Activated CD4-positive, alpha-beta T cell treated with anti-CD3 and anti-CD28 coated beads, Interleukin-2, amount 50 U/mL, for 4 hours (primary cell): Measurements from ENCODE around the gene SLC8B1.
"Not testable (repeated sequence)": the region's sequence is repeated elsewhere in the genome, so short reads cannot be mapped to it uniquely, and the experiment has no call there.

Experiments used
- DNase-seq, 2 experiments: peaks; one replicate each; pipeline ENCODE4 v3.0.0-alpha.2; 2020

SLC8B1 gene

DNA sequence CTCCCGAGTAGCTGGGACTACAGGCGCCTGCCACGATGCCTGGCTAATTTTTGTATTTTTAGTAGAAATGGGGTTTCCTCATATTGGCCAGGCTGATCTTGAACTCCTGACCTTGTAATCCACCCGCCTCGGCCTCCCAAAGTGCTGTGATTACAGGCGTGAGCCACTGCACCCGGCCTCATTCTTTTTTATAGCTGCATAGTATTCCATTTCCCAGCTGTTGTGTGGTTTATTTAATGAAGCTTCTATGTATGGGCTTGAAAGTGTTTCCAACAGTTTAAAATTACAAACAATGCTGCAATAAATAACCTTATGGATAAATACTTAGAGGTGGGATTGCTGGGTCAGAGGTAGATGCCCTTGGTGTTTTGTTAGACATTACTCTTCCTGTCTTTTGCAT, 19.3 kb upstream of the SLC8B1 start:
- DNase-seq, result not testable (repeated sequence)

DNA sequence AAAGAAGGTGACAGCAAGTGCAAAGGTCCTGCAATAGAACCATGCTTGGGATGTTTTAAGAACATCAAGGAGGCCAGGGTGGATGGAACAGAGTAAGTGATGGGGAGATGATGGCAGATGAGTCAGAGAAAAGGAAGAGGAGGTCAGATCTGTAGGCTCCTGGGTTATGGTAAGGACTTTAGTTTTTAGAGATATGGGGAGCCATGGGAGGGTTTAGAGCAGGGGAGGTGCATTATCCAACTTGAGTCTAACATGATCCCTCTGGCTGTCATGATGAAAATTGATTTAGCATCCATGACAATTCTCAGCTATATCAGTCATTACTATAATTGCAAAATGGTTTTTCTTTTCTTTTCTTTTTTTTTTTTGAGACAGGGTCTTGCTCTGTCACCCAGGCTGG, 16.2 kb upstream of the SLC8B1 start:
- DNase-seq, result no peak

DNA sequence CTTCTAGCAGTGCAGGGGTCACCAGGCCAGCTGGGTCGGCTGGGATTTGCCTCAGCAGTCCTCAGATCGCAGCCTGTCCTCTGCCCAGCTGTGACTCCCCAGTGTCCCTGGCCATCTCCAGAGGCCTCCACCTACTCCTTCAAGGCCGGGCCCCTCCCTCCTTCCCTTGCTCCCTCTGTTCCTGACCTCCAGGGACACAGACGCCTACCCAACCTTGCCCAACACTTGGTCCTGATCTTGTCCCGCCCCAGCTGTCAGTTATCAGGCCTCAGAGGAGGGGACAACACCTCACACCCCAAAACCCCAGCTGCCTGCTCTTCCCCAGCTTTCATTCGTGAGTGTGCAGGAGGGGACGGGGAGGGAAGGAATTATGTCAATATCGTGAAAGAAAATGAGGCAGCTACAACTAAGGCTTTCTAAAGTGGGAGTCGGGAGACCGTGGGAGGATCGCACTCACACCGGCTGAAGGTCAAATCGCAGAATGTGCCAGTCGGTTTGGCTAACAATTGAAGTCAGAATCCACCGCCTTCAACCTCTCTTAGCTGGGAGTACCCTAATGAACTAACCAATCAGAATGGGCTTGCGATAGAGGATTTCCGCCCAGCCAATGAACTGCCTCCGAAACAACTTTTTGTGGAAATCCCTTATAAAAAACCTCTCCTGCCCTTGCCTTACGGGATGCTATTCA, 14.1 kb upstream of the SLC8B1 start:
- DNase-seq, result no peak

DNA sequence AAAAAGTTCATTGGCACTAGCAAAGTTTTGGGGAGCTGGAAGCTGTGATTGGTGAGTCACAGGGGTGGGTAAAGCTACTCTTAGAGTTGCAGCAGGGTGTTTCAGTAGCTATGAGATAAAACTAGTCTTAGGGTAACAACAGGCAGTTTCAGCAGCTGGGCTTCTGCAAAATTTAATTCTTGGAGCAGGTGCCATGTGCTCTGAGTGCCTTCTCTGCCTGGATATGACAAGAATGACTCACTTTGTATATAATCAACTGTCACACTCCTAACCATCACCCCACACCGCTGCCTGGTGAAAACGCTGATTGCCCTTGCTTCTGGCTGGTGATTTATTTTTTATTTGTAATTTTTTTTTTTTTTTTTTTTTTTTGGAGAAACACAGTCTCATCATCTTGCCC, 13.0 kb upstream of the SLC8B1 start:
- no peak for DNase-seq

DNA sequence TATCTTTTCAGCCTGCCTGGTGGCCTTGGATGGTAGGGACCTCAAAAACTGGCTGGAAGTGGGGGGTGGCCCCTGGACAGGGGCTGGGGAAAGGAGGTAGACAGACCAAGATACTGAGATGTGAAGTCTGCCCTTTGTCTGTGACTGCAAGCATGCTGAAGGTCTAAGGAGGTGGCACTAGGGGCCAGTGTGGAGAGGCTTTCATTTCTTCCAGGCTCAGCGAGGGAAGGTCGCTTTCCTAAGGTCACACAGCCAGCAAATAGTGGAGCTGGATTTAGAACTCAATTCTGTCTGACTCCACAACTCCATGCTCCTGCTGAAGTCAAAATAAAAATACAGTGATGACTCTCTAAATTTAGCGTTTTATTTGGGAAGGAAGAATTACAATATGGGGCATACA, 12.2 kb upstream of the SLC8B1 start:
- no peak for DNase-seq

DNA sequence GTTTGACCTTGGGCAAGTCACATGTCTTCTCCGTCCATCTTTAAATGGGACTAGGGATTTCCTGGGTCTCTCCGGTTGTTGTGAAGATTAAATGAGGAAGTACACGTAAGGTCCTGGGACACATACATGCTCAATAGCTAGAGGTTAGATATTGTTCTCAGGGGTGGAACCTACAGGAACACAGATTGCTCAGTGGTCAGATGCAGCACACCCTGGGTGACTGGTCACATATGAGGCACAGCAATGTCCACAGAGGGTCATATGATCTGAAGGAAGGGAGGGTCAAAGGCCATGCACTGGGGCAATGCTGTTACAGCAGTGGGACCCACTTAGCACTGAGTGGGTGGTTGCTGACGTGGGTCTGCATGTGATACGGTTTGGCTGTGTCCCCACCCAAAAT, 11.4 kb upstream of the SLC8B1 start:
- no peak for DNase-seq

DNA sequence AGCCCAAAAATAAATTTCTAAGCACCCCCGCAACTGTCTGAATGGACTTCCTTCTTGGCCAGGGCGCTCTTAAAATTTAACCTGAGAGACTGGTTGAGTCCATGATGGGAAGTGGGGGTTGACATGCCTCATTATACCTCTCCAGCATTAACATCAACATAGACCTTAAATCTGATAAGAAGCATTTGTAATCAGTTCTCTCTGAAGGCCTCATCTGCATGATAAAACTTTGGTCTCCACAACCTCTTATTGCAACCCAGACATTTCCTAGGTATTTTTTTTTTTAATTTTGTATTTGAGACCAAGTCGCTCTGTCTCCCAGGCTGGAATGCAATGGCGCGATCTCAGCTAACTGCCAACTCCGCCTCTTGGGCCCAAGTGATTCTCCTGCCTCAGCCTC, 10.4 kb upstream of the SLC8B1 start:
- DNase-seq, result no peak

DNA sequence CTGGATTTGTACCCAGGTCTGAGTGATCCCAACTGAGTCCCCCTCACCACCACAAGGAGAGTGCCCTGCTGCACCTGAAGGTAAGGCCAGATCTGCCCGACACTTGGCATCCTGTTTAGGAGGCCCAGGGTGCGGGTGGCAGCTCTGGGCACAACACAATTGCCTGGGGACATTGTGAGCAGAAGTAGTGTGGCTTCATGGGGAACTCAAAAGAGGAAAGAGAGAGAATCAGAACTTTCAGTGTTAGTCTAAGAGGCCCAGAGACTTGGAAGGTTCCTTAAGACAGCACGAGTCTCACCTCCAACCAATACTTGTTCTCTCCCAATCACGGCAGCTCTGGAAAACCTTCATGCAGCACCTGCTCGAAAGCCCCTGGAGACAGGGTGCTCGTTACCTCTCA, 6.6 kb upstream of the SLC8B1 start:
- DNase-seq, result no peak

DNA sequence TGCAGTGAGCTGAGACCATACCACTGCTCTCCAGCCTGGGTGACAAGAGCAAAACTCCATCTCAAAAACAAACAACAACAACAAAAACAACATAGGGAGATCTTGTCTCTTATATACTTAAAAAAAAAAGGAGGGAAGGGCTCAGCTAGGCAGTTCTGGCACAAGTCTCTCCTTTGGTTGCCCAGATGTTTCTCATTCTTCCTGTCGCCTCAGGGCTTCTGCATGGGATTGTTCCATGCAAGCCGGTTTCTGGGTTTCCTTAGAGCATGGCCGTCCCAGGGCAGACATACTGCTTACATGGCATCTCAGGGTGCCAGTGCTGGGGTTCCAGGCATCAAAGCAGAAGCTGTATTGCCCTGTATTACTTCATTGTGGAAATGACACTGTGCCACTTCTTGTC, 5.2 kb upstream of the SLC8B1 start:
- DNase-seq, result no peak

DNA sequence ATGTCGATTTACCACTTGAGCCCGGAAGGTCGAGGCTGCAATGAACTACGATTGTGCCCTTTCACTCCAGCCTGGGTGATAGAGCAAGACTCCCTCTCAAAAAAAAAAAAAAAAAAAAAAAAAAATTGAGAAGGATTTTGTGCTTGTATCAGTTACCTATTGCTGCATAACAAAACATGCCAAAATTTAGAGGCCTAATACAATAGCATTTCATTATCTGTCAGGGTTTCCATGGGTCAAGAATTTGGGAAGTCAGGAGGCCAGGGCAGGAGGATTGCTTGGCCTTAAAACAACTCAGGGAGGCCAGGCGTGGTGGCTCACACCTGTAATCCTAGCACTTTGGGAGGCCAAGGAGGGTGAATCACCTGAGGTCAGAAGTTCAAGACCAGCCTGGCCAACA, 4.6 kb upstream of the SLC8B1 start:
- DNase-seq, result no peak

DNA sequence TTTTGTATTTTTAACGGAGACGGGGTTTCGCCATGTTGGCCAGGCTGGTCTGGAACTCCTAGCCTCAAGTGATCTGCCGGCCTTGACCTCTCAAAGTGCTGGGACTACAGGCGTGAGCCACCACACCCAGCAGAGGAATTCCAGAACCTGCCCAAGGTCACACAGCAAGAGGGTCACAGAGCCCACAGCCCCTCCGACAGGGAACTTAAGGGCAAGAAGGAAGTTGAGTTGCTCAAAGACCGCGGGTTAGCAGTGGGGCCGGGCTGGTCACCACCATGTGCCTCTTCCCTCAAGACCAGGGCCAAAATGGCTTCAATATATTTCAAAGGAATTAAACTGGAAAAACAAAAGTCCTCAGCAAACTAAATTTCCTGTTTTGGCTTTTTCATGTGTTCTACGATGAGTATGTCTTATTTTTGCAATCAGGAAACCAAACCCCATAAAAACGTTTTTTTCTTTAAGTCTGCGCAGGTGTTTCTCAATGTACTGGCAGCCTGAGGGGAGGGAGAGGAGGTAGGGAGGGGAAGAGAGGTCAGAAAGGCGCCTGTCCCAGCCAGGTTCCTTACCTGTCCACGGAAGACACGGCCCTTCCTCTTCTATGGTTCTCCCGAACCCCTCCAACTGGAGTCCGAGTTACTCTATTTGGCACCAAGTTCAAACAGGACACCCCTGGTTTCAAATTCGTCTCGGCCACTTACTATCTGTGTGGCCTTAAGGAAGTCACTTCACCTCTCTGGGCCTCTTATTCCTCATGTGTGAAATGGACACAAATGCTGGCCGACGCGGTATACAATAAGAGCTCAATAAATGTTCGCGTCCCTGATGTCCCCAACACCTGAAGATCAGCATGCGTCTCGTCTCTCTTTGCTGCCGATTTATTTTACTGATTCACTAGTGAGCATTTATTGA, 778 bp downstream of the SLC8B1 start:
- no peak for DNase-seq

DNA sequence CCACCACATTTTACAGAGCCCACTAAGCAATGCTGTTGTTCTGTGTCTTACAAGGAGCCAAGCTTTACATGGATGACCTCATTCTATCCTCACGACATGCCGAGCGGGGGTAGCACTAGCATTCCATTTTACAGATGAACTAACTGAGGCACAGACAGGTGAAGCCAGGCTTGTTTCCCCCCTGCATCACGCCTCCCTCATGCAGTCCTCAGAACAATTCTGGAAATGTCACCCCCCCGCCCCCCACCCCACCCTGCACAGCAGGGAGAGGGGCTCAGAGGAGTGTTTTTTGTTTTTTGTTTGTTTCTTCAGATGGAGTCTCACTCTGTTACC, 1.5 kb downstream of the SLC8B1 start:
- DNase-seq, result no peak

DNA sequence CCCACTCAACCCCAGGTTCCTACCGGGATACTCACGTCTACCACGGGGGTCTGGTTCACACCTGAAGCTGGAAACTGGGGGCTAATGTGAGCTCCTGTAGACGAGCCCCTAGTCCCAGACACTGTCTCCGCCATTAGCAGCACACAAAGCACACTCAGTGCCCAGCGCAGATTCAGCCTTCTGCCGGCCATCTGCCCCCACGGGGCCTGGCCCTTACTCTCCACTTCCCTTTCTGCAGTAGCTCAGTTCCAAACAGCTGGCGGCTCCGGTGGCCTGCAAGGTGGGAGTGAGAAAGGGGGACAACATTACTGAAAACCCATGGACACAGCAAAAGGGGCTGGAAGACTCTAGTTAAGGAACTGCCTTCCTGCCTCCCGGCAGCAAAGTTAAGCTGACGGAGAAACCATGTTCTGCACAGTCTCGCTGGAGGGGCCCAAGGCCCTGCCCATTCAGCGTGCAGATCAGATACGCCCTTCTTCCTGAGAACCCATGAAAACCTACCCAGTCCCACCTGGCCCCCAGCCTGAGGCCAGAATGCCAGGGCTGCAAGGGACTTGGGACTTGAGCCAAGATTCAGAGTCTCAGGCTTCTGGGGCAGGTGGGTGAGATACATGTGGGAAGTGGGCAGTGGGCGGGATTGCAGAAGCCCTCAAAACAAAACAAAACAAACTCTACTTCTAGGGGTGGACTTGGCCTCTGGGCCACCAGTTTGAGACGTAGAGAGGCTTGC, 2.1 kb downstream of the SLC8B1 start:
- DNase-seq, result no peak

DNA sequence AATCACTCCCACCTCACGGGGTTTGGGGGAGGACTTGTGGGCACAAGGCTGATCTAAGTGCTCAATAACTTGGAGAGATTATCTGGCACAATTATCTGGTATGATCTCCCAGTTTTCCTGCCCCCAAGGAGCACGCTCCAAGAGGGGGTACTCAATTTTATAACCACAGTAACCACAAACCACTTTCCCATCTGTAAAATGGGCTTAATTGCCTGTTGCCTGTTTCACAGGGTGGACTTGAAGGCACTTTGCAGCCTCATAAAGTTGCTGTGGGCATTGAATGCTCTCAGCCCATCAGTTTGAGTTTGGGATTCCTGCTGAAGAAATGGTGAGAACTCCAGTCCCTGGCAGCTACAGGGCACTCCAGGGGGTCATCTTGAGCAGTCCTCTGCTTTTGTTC, 4.4 kb downstream of the SLC8B1 start:
- no peak for DNase-seq

DNA sequence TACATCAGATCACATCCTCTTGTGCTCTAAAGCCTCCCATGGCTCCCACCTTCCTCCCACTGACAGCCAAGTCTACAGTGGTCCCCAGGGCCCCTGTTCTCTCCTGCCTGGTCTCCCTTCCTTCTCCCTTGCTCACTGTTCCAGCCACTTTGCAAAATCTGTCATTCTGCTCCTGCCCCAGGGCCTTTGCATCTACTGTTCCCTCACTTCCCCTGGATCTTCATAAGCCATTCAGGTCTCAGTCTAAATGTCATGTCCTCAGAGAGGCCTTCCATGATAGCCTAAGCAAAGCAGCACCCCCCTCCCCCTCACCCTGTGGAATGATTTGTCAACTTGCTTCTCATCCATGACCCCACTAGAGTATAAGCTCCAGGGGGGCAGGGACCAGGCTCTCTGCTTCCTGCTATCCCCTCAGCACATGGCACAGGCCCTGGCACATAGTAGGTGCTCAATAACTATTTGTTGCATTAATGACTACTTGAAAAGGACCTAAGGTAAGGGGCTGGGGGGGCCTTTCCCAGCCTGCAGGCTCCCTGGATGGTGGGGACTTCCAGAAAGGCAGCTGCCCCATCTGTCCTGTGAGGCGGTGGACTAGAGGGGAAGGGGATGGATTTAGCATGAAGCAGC, 5.0 kb downstream of the SLC8B1 start:
- DNase-seq, result no peak

DNA sequence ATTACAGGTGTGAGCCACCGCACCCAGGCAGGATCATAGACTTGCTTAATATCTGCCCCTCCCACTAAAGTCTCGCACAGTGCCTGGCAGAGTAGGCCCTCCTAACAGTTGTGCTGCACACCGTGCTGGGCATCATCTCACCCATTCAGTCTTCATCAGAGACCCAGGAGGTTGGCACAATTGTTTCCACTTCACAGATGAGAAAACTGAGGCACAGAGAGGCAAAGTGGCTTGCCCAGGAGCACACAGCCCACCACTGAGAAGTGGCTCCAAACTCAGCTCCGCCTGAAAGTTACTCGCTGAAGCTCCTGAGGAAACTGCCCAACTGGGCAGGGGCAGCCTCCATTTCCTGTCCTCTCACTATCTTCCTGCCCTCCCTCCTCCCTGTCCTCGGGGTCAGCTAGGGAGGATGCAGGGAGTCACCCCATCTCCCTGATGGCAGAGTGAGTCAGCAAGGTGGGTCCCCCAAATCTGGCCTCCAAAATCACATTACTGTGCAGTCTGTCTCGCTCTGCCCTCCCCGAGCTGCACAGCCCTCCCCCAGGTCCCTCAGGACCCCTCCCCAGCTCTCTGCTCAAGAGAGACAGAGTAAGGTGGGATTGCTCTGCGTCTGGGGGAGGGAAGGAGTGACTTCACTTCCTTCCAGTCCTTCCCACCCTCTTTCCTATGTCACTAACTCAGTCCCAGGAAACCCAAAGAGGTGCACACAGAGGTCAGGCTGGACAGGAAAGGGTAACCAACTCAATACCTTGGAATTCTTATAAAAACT, 5.7 kb downstream of the SLC8B1 start:
- no peak for DNase-seq

DNA sequence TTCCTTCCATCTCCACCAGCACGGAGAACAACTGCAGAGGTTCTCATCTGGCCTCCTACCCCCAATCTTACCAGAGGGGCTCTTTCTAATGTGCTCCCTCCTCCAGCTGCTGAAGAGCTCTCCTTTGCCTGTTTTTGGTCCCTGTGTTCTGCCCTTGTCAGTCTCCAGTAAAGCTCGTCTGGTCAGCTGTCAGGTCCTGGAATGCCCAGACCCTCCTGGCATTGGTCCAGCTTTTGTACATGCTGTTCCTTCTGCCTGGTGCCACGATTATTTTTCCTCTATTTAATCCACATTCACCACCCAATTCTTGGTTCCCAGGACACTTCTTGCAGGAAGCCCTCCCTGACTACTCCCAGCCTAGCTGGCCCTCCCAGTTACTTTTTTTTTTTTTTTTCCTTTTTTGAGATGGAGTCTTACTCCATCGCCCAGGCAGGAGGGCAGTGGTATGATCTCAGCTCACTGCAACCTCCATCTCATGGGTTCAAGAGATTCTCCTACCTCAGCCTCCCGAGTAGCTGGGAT, 6.5 kb downstream of the SLC8B1 start:
- DNase-seq, result no peak

DNA sequence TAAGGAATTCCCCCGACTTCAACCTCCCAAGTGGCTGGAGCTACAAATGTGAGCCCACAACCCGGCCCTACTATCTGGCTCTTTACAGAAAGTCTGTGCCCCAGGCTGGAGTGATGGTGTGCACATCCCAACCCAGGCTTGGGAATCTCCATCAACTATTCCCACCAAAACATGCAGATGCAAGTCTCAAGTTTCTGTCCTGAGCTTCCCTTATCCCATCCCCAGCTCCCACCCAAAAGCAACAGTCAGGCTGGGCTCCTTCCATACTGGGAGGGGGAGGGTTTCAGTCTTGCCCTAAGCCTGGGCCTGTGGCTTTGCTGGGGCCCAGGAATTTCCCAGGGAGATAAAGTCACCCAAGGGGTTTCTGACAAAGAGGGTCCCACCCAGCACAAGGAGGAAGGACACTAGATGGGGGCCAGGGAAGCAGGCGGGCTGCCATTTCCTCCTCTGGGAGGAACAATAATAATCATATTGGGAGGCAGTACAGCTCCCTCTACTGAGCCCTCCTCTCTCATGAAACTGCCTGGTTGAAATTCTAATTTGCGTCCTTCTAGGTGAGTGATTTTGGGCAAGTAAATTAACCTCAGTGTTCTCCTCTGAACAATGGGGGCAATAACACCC, 8.0 kb downstream of the SLC8B1 start:
- no peak for DNase-seq

DNA sequence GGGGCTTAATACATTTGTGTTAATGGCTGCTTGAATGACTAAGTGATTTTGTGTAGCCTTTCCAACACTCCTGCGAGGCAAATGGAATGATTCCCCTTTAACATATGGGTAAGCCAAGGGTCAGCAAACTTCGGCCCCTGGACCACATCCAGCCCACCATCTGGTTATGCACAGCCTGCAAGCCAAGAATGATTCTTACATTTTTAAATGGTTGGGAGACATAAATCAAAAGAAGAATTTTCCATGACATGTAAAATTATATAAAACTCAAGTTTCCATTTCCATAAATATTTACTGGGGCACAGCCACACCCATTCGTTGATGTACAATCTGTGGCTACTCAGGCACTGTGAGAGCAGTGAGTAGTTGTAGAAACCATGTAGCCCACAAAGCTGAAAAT, 9.0 kb downstream of the SLC8B1 start:
- no peak for DNase-seq

DNA sequence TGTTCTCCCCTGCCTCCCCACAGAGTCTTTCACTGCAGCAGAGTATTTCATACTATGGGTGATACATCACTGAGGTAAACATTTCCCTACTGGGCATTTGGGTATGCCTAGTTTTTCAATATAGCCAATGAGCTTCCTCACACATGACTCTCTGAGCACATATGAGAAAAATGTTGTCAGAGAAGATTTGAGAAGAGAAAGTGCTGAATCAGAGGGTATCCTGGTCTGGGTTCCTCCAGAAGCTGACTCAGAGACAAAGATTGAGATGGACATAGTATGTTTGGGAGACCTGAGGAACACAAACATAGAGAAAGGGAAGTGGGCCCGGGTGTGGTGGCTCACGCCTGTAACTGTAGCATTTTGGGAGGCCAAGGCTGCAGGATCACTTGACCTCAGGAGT, 12.6 kb downstream of the SLC8B1 start:
- no peak for DNase-seq

DNA sequence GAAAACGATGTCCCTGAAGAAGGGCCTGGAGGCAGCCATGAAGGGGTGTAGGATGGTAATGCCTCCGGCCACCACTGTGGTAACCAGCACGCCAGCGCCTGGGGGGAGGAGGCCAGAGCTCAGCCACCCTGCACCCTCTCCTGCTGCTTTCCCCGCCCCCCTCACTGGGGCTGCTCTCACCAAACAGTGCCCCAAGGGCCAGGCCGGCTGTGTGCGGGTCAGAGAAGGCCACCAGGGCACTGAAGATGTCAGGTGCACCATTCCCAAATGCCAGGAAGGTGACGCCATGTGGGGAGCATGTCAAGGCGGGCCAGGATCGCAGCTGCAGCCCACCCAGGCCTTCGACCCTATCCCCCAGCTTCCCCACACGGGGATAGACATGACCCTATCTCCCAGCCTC, 14.5 kb downstream of the SLC8B1 start:
- DNase-seq, result no peak
